HepG2 (cell line): Measurements from ENCODE around the gene YWHAQ. TPM values are rescaled to one million over a fixed set of nuclear protein-coding genes. Genes with fewer than 3 reads are reported as not detected.
A peak's percentile ranks its signal among the peaks of the same experiment; 100 is the strongest.

Source experiments
- ATAC-seq: fragments of 200-7000 bp; cut with Tn5 transposase; 3 replicates; pipeline ENCODE4 v1.9.1; 2020; ENCODE audit warnings: mild to moderate bottlenecking, moderate library complexity
- BruUV-seq: library from RNA; stranded (reverse); fragments of 400-500 nt; replicated peaks from 2 replicates; lab custom pipeline; 2021; lab: Mats Ljungman, UMichigan
- CTCF ChIA-PET: fragments of 300-600 bp; formaldehyde crosslinking; extraction: SDS; loops from one replicate; lab custom pipeline; 2021; ENCODE audit warnings: low total read pairs, inconsistent platforms, low intra/inter-chr PET ratio; lab: Yijun Ruan, JAX
- POLR2A ChIA-PET: fragments of 350-600 bp; sonication (Branson Sonifier 250); formaldehyde crosslinking; loops from one replicate; lab custom pipeline; 2020; ENCODE audit warnings: antibody characterized with exemption, inconsistent platforms; lab: Yijun Ruan, JAX
- DNase-seq: peaks from one replicate; pipeline ENCODE4 v3.0.0-alpha.2; 2015; ENCODE audit warnings: low spot score
- FAIRE-seq: peaks from 3 replicates; lab custom pipeline; 2011; peaks lifted over from hg19 to GRCh38; lab: Jason Lieb, UNC
- H2AFZ ChIP-seq: one replicate; pipeline ENCODE4 v1.6.1; 2011; ENCODE audit warnings: low read length, inconsistent platforms
- H3K27ac ChIP-seq: fragments of 300-600 bp; 3 replicates; pipeline ENCODE4 v1.8.0; 2011; ENCODE audit warnings: mixed run types, mild to moderate bottlenecking, mixed read lengths, low read length, inconsistent platforms; ENCODE audit not compliant: insufficient read depth; ENCODE audit errors: extremely low read length
- H3K27me3 ChIP-seq, 2 experiments: fragments of 200-600 bp in 1 of 2; 2 replicates in 1 of 2; 3 replicates in 1 of 2; pipeline versions ENCODE4 v1.6.0 to v1.8.0; 2011; ENCODE audit warnings: low read length in 2 of 2, mild to moderate bottlenecking in 2 of 2, moderate library complexity in 2 of 2, inconsistent platforms in 1 of 2; ENCODE audit not compliant: insufficient read depth in 2 of 2, control insufficient read depth in 1 of 2
- H3K36me3 ChIP-seq, 2 experiments: fragments of 200-600 bp in 1 of 2; replicated peaks in 1 of 2; 2 replicates in 1 of 2; 3 replicates in 1 of 2; pipeline versions ENCODE4 v1.5.1 to v1.8.0; 2011; ENCODE audit warnings: low read length in 2 of 2, inconsistent platforms in 1 of 2; ENCODE audit not compliant: insufficient read depth in 2 of 2, control insufficient read depth in 1 of 2
- H3K4me1 ChIP-seq: 2 replicates; pipeline ENCODE4 v1.5.1; 2012; ENCODE audit warnings: low read length, inconsistent platforms; ENCODE audit not compliant: insufficient read depth
- H3K4me2 ChIP-seq: 2 replicates; pipeline ENCODE4 v1.6.0; 2011; ENCODE audit warnings: low read depth, low read length, inconsistent platforms
- H3K4me3 ChIP-seq, 3 experiments: fragments of 200-600 bp in 1 of 3; sonication (generic), shearing (Covaris generic) in 1 of 3; replicated peaks in 1 of 3; 2 replicates each; pipeline ENCODE4 v1.5.1; 2011 to 2016; ENCODE audit warnings: low read length in 3 of 3, inconsistent platforms in 2 of 3, low read depth in 2 of 3, mild to moderate bottlenecking in 2 of 3, control low read depth in 1 of 3, mixed read lengths in 1 of 3; ENCODE audit not compliant: insufficient read depth in 1 of 3
- H3K79me2 ChIP-seq: one replicate; pipeline ENCODE4 v1.6.1; 2011; ENCODE audit warnings: low read length, inconsistent platforms; ENCODE audit not compliant: insufficient read depth
- H3K9ac ChIP-seq: 2 replicates; pipeline ENCODE4 v1.6.0; 2011; ENCODE audit warnings: mild to moderate bottlenecking, low read depth, low read length, inconsistent platforms; ENCODE audit not compliant: insufficient read depth
- H3K9me3 ChIP-seq: 2 replicates; pipeline ENCODE4 v1.5.1; 2012; ENCODE audit warnings: mild to moderate bottlenecking, low read length
- H4K20me1 ChIP-seq: 2 replicates; pipeline ENCODE4 v1.6.0; 2011; ENCODE audit warnings: inconsistent platforms, mild to moderate bottlenecking, low read length, moderate library complexity; ENCODE audit not compliant: insufficient read depth
- GATAD1 ChIP-seq: IDR thresholded peaks from 2 replicates; pipeline ENCODE4 v1.6.1; 2016; ENCODE audit warnings: missing genetic modification reagents, missing compliant biosample characterization
- POLR2A ChIP-seq, 2 experiments: IDR thresholded peaks; 2 replicates each; pipeline ENCODE4 v1.6.1; 2011; ENCODE audit warnings: low read depth in 2 of 2, low read length in 2 of 2, mild to moderate bottlenecking in 1 of 2, moderate library complexity in 1 of 2; ENCODE audit not compliant: insufficient read depth in 1 of 2
- PTBP1 ChIP-seq: fragments of 200-400 bp; formaldehyde crosslinking; IDR thresholded peaks from 2 replicates; pipeline ENCODE4 v1.6.1; 2018; ENCODE audit warnings: low read length, low read depth; ENCODE audit not compliant: poor library complexity, severe bottlenecking
- RBFOX2 ChIP-seq: fragments of 200-400 bp; formaldehyde crosslinking; IDR thresholded peaks from 2 replicates; pipeline ENCODE4 v1.6.1; 2017; ENCODE audit warnings: low read depth, mild to moderate bottlenecking, low read length
- SALL2 ChIP-seq: sonication (generic); formaldehyde crosslinking; IDR thresholded peaks from 2 replicates; pipeline ENCODE4 v1.8.1; 2023; ENCODE audit warnings: mild to moderate bottlenecking, missing genetic modification reagents, inconsistent platforms
- SYNCRIP ChIP-seq: fragments of 200-400 bp; formaldehyde crosslinking; IDR thresholded peaks from 2 replicates; pipeline ENCODE4 v1.6.1; 2018; ENCODE audit warnings: mild to moderate bottlenecking, low read depth, low read length; ENCODE audit not compliant: insufficient read depth
- ZNF326 ChIP-seq: sonication (generic); formaldehyde crosslinking; IDR thresholded peaks from 2 replicates; pipeline ENCODE4 v1.4.0; 2020; ENCODE audit warnings: missing genetic modification reagents, borderline replicate concordance
- ZNF367 ChIP-seq: sonication (generic); formaldehyde crosslinking; IDR thresholded peaks from 2 replicates; pipeline ENCODE4 v1.4.0; 2020; ENCODE audit warnings: missing genetic modification reagents, borderline replicate concordance
- WGBS: methylation state at CpG from one replicate; pipeline ENCODE4 v1.1.6; 2017; ENCODE audit warnings: low lambda C conversion rate; 5-methylcytosine and 5-hydroxymethylcytosine counted together
- in situ Hi-C: cut with HindIII; loops from 2 replicates; pipeline ENCODE4 v1.10.0; 2017; ENCODE audit warnings: low pct_unique_long_range_greater_than_20kb; ENCODE audit not compliant: extremely low pct_ligation_motif_present
- intact Hi-C: fragments of 100-400 bp; cut with micrococcal nuclease; formaldehyde crosslinking; loops from one replicate; pipeline ENCODE4 v1.10.0; 2022; ENCODE audit not compliant: unreplicated experiment
- polyA plus RNA-seq, 8 experiments: library from polyadenylated mRNA; depleted of rRNA in 3 of 8; stranded (reverse) in 7 of 8; unstranded in 1 of 8; fragments of >200 nt; fragmentation: Illumina TruSeq in 4 of 8; extraction: Trizol in 4 of 8; gene quantifications; 2 replicates each; pipeline versions ENCODE4 v1.2.1 to v1.2.3, GENCODE V29; 2011 to 2016; ENCODE audit warnings: low read depth in 4 of 8, missing spikeins in 1 of 8, mixed read lengths in 1 of 8; ENCODE audit not compliant: insufficient read depth in 1 of 8
- total RNA-seq, 5 experiments: library from RNA; depleted of rRNA; stranded (reverse); fragments of >200 nt; fragmentation: Illumina TruSeq; extraction: Trizol; gene quantifications; 2 replicates each; pipeline ENCODE4 v1.2.3, GENCODE V29; 2016; ENCODE audit warnings: low read depth in 1 of 5
- TF ChIP-seq, protein P1 (sequence below): sonication (generic); formaldehyde crosslinking; IDR thresholded peaks from 2 replicates; pipeline ENCODE4 v1.5.1; 2020; ENCODE audit warnings: missing genetic modification reagents, mild to moderate bottlenecking, borderline replicate concordance
- TF ChIP-seq, protein P2 (sequence below): sonication (generic); formaldehyde crosslinking; conservative IDR thresholded peaks from 2 replicates; pipeline ENCODE4 v1.8.0; 2022; ENCODE audit warnings: low read depth, missing genetic modification reagents
- TF ChIP-seq, protein P3 (sequence below): sonication (generic); formaldehyde crosslinking; conservative IDR thresholded peaks from 2 replicates; pipeline ENCODE4 v1.4.0; 2020; ENCODE audit warnings: missing genetic modification reagents

The YWHAQ gene
- total and polyA plus RNA-seq, 2 of the 13 experiments (the other 11 are each of a cell fraction or from before 2014, with no cell fraction given): 160 to 304 TPM

DNA sequence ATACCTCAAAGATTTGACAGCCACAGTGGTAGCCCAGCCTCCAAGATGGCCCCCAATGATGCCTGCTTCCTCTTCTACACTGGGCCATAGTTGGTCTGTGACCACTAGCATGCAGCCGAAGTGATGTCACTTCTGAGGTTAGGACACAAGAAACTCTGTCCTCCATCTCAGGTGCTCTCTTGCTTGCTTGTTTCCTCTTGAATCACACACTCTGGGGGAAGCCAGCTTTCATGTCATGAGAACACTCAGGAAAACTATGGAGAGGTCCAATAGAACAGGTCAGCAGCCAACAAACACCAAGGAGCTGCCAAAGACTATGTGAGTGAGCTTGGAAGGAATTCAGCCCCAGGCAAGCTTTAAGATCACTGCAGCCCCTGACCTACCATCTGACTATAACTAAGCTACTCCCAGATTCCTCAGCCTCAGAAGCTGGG, 71.8 kb downstream of the YWHAQ start:
- no TSS peak for BruUV-seq
- in situ Hi-C loops: no loop called here
- Histone ChIP-seq H3K4me2 (no peak overlapping the region), H3K9ac (no peak overlapping the region), H3K27ac (no peak overlapping the region), H3K36me3 (no peaks in the 10 kb centered on the region), H3K4me3 (no peak overlapping the region), H3K27me3 (no peaks in the 10 kb centered on the region; a peak in 1 of 5 replicates), H3K79me2 (peaks cover 23% of the 10 kb centered on the region), H3K4me1 (peaks cover 14% of the 10 kb centered on the region), H3K9me3 (no peaks in the 10 kb centered on the region), H2AFZ (no peak overlapping the region), H4K20me1 (no peaks in the 10 kb centered on the region)
- WGBS: 100% methylated on average over 1 of the region's 1 CpG
- FAIRE-seq (no peak), DNase-seq (no peak), ATAC-seq (no peak)
- ChIA-PET CTCF (no interaction called here), POLR2A (no interaction called here)
- TF ChIP-seq POLR2A (IDR thresholded peaks at IDR 0.05; ENCODE audit: insufficient read depth in 1 of 2, low read depth in 2 of 2, low read length in 2 of 2): 0 out of 4 replicates have a peak, but pooled peaks of 1 of the 2 experiments have one; percentile 18
- TF ChIP-seq SYNCRIP: no peak
- TF ChIP-seq RBFOX2: 0 out of 2 replicates have a peak, but pooled peaks have one; percentile 4
- intact Hi-C loops: loop anchor here (5.0 kb wide), 3 partner anchors 82 to 213 kb away; partner anchors contain the start of genes CPSF3 and ITGB1BP1

- Histone ChIP-seq H3K9ac (peak overlapping the region; percentile 97), H3K36me3 (no peaks in the 10 kb centered on the region), H2AFZ (peak overlapping the region; percentile 68), H3K9me3 (no peaks in the 10 kb centered on the region), H3K27me3 (no peaks in the 10 kb centered on the region; a peak in 1 of 5 replicates), H3K4me3 (peak overlapping the region; percentile 79 to 96 (median 88)), H3K27ac (peak overlapping the region; percentile 98), H3K79me2 (peaks cover 47% of the 10 kb centered on the region), H3K4me1 (peaks cover 36% of the 10 kb centered on the region), H3K4me2 (peak overlapping the region; percentile 92), H4K20me1 (peaks cover 3% of the 10 kb centered on the region; the same call in 1 of the 2 replicates)
- peak; percentile 66 for ATAC-seq
- CTCF ChIA-PET: no interaction called here
- intact Hi-C loops: loop anchor here (5.0 kb wide), 3 partner anchors 79 to 216 kb away; partner anchors contain the start of genes CPSF3 and ITGB1BP1
- in situ Hi-C loops: no loop called here
- DNase-seq: no peak
- FAIRE-seq: no peak
- WGBS: 1% methylated on average over 29 of the region's 32 CpGs
- BruUV-seq: no TSS peak
- POLR2A ChIA-PET: interaction anchor here (0.6 to 4.2 kb wide), 33 partner anchors 8 to 894 kb away, joined by 3 to 70 read pairs (median 4); partner anchors contain the start of genes CPSF3, ITGB1BP1, TAF1B and YWHAQ
- TF ChIP-seq ZNF367 (CRISPR knock-in tag) (no peak), SALL2 (no peak), ZNF326 (no peak), GATAD1 (no peak), PTBP1 (no peak)
- TF ChIP-seq, protein P1, sequence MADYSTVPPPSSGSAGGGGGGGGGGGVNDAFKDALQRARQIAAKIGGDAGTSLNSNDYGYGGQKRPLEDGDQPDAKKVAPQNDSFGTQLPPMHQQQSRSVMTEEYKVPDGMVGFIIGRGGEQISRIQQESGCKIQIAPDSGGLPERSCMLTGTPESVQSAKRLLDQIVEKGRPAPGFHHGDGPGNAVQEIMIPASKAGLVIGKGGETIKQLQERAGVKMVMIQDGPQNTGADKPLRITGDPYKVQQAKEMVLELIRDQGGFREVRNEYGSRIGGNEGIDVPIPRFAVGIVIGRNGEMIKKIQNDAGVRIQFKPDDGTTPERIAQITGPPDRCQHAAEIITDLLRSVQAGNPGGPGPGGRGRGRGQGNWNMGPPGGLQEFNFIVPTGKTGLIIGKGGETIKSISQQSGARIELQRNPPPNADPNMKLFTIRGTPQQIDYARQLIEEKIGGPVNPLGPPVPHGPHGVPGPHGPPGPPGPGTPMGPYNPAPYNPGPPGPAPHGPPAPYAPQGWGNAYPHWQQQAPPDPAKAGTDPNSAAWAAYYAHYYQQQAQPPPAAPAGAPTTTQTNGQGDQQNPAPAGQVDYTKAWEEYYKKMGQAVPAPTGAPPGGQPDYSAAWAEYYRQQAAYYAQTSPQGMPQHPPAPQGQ (CRISPR knock-in tag): no peak
- TF ChIP-seq, protein P2, sequence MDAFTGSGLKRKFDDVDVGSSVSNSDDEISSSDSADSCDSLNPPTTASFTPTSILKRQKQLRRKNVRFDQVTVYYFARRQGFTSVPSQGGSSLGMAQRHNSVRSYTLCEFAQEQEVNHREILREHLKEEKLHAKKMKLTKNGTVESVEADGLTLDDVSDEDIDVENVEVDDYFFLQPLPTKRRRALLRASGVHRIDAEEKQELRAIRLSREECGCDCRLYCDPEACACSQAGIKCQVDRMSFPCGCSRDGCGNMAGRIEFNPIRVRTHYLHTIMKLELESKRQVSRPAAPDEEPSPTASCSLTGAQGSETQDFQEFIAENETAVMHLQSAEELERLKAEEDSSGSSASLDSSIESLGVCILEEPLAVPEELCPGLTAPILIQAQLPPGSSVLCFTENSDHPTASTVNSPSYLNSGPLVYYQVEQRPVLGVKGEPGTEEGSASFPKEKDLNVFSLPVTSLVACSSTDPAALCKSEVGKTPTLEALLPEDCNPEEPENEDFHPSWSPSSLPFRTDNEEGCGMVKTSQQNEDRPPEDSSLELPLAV (CRISPR knock-in tag): no peak
- TF ChIP-seq, protein P3, sequence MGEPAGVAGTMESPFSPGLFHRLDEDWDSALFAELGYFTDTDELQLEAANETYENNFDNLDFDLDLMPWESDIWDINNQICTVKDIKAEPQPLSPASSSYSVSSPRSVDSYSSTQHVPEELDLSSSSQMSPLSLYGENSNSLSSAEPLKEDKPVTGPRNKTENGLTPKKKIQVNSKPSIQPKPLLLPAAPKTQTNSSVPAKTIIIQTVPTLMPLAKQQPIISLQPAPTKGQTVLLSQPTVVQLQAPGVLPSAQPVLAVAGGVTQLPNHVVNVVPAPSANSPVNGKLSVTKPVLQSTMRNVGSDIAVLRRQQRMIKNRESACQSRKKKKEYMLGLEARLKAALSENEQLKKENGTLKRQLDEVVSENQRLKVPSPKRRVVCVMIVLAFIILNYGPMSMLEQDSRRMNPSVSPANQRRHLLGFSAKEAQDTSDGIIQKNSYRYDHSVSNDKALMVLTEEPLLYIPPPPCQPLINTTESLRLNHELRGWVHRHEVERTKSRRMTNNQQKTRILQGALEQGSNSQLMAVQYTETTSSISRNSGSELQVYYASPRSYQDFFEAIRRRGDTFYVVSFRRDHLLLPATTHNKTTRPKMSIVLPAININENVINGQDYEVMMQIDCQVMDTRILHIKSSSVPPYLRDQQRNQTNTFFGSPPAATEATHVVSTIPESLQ (CRISPR knock-in tag): no peak; the same call in 1 of the 2 replicates
These were observed 74.6 kb downstream of the YWHAQ start for GRCh38 chr2:9556121-9556743.
